HepG2 (cell line): ENCODE measurements around the gene KRTAP10-8. TPM values are rescaled to one million over a fixed set of nuclear protein-coding genes. Genes with fewer than 3 reads are reported as not detected.

ENCODE experiments used
- ATAC-seq: fragments of 200-7000 bp; cut with Tn5 transposase; 3 replicates; pipeline ENCODE4 v1.9.1; 2020; ENCODE audit warnings: mild to moderate bottlenecking, moderate library complexity
- BruUV-seq: library from RNA; stranded (reverse); fragments of 400-500 nt; replicated peaks from 2 replicates; lab custom pipeline; 2021; lab: Mats Ljungman, UMichigan
- CTCF ChIA-PET: fragments of 300-600 bp; formaldehyde crosslinking; extraction: SDS; loops from one replicate; lab custom pipeline; 2021; ENCODE audit warnings: low total read pairs, inconsistent platforms, low intra/inter-chr PET ratio; lab: Yijun Ruan, JAX
- POLR2A ChIA-PET: fragments of 350-600 bp; sonication (Branson Sonifier 250); formaldehyde crosslinking; loops from one replicate; lab custom pipeline; 2020; ENCODE audit warnings: antibody characterized with exemption, inconsistent platforms; lab: Yijun Ruan, JAX
- DNase-seq: peaks from one replicate; pipeline ENCODE4 v3.0.0-alpha.2; 2015; ENCODE audit warnings: low spot score
- FAIRE-seq: peaks from 3 replicates; lab custom pipeline; 2011; peaks lifted over from hg19 to GRCh38; lab: Jason Lieb, UNC
- H2AFZ ChIP-seq: one replicate; pipeline ENCODE4 v1.6.1; 2011; ENCODE audit warnings: low read length, inconsistent platforms
- H3K27ac ChIP-seq: fragments of 300-600 bp; 3 replicates; pipeline ENCODE4 v1.8.0; 2011; ENCODE audit warnings: mixed run types, mild to moderate bottlenecking, mixed read lengths, low read length, inconsistent platforms; ENCODE audit not compliant: insufficient read depth; ENCODE audit errors: extremely low read length
- H3K27me3 ChIP-seq, 2 experiments: fragments of 200-600 bp in 1 of 2; 2 replicates in 1 of 2; 3 replicates in 1 of 2; pipeline versions ENCODE4 v1.6.0 to v1.8.0; 2011; ENCODE audit warnings: low read length in 2 of 2, mild to moderate bottlenecking in 2 of 2, moderate library complexity in 2 of 2, inconsistent platforms in 1 of 2; ENCODE audit not compliant: insufficient read depth in 2 of 2, control insufficient read depth in 1 of 2
- H3K36me3 ChIP-seq, 2 experiments: fragments of 200-600 bp in 1 of 2; replicated peaks in 1 of 2; 2 replicates in 1 of 2; 3 replicates in 1 of 2; pipeline versions ENCODE4 v1.5.1 to v1.8.0; 2011; ENCODE audit warnings: low read length in 2 of 2, inconsistent platforms in 1 of 2; ENCODE audit not compliant: insufficient read depth in 2 of 2, control insufficient read depth in 1 of 2
- H3K4me1 ChIP-seq: 2 replicates; pipeline ENCODE4 v1.5.1; 2012; ENCODE audit warnings: low read length, inconsistent platforms; ENCODE audit not compliant: insufficient read depth
- H3K4me2 ChIP-seq: 2 replicates; pipeline ENCODE4 v1.6.0; 2011; ENCODE audit warnings: low read depth, low read length, inconsistent platforms
- H3K4me3 ChIP-seq, 3 experiments: fragments of 200-600 bp in 1 of 3; sonication (generic), shearing (Covaris generic) in 1 of 3; replicated peaks in 1 of 3; 2 replicates each; pipeline ENCODE4 v1.5.1; 2011 to 2016; ENCODE audit warnings: low read length in 3 of 3, inconsistent platforms in 2 of 3, low read depth in 2 of 3, mild to moderate bottlenecking in 2 of 3, control low read depth in 1 of 3, mixed read lengths in 1 of 3; ENCODE audit not compliant: insufficient read depth in 1 of 3
- H3K79me2 ChIP-seq: one replicate; pipeline ENCODE4 v1.6.1; 2011; ENCODE audit warnings: low read length, inconsistent platforms; ENCODE audit not compliant: insufficient read depth
- H3K9ac ChIP-seq: 2 replicates; pipeline ENCODE4 v1.6.0; 2011; ENCODE audit warnings: mild to moderate bottlenecking, low read depth, low read length, inconsistent platforms; ENCODE audit not compliant: insufficient read depth
- H3K9me3 ChIP-seq: 2 replicates; pipeline ENCODE4 v1.5.1; 2012; ENCODE audit warnings: mild to moderate bottlenecking, low read length
- H4K20me1 ChIP-seq: 2 replicates; pipeline ENCODE4 v1.6.0; 2011; ENCODE audit warnings: inconsistent platforms, mild to moderate bottlenecking, low read length, moderate library complexity; ENCODE audit not compliant: insufficient read depth
- FUBP1 ChIP-seq: sonication (generic); formaldehyde crosslinking; IDR thresholded peaks from 2 replicates; pipeline ENCODE4 v1.5.1; 2020; ENCODE audit warnings: missing genetic modification reagents, mild to moderate bottlenecking, borderline replicate concordance
- MTA1 ChIP-seq: sonication (generic); formaldehyde crosslinking; IDR thresholded peaks from 2 replicates; pipeline ENCODE4 v1.4.0; 2020; ENCODE audit warnings: missing genetic modification reagents, mild to moderate bottlenecking, borderline replicate concordance
- TOE1 ChIP-seq: sonication (generic); formaldehyde crosslinking; IDR thresholded peaks from 2 replicates; pipeline ENCODE4 v1.4.0; 2020; ENCODE audit warnings: mild to moderate bottlenecking, missing genetic modification reagents
- ZBTB42 ChIP-seq: sonication (generic); formaldehyde crosslinking; IDR thresholded peaks from 2 replicates; pipeline ENCODE4 v1.5.0; 2020; ENCODE audit warnings: mild to moderate bottlenecking, missing genetic modification reagents
- ZC3H4 ChIP-seq: sonication (generic); formaldehyde crosslinking; IDR thresholded peaks from 2 replicates; pipeline ENCODE4 v1.4.0; 2020; ENCODE audit warnings: missing genetic modification reagents, borderline replicate concordance
- ZNF737 ChIP-seq: sonication (generic); formaldehyde crosslinking; IDR thresholded peaks from 2 replicates; pipeline ENCODE4 v1.5.0; 2020; ENCODE audit warnings: missing genetic modification reagents, mild to moderate bottlenecking, borderline replicate concordance
- WGBS: methylation state at CpG from one replicate; pipeline ENCODE4 v1.1.6; 2017; ENCODE audit warnings: low lambda C conversion rate; 5-methylcytosine and 5-hydroxymethylcytosine counted together
- in situ Hi-C: cut with HindIII; loops from 2 replicates; pipeline ENCODE4 v1.10.0; 2017; ENCODE audit warnings: low pct_unique_long_range_greater_than_20kb; ENCODE audit not compliant: extremely low pct_ligation_motif_present
- intact Hi-C: fragments of 100-400 bp; cut with micrococcal nuclease; formaldehyde crosslinking; loops from one replicate; pipeline ENCODE4 v1.10.0; 2022; ENCODE audit not compliant: unreplicated experiment
- polyA plus RNA-seq, 8 experiments: library from polyadenylated mRNA; depleted of rRNA in 3 of 8; stranded (reverse) in 7 of 8; unstranded in 1 of 8; fragments of >200 nt; fragmentation: Illumina TruSeq in 4 of 8; extraction: Trizol in 4 of 8; gene quantifications; 2 replicates each; pipeline versions ENCODE4 v1.2.1 to v1.2.3, GENCODE V29; 2011 to 2016; ENCODE audit warnings: low read depth in 4 of 8, missing spikeins in 1 of 8, mixed read lengths in 1 of 8; ENCODE audit not compliant: insufficient read depth in 1 of 8
- total RNA-seq, 5 experiments: library from RNA; depleted of rRNA; stranded (reverse); fragments of >200 nt; fragmentation: Illumina TruSeq; extraction: Trizol; gene quantifications; 2 replicates each; pipeline ENCODE4 v1.2.3, GENCODE V29; 2016; ENCODE audit warnings: low read depth in 1 of 5

The KRTAP10-8 gene
- total and polyA plus RNA-seq, 2 of the 13 experiments (the other 11 are each of a cell fraction or from before 2014, with no cell fraction given), result not detected

- Histone ChIP-seq H3K36me3 (no peaks in the 10 kb centered on the region), H3K27ac (no peak overlapping the region), H3K4me1 (peaks cover 35% of the 10 kb centered on the region), H3K4me2 (no peak overlapping the region), H2AFZ (no peak overlapping the region), H3K27me3 (peaks cover 0 to 9% of the 10 kb centered on the region in 2 experiments; a peak in 1 of 5 replicates), H3K79me2 (no peaks in the 10 kb centered on the region), H3K9me3 (no peaks in the 10 kb centered on the region), H3K9ac (no peak overlapping the region), H3K4me3 (no peak overlapping the region), H4K20me1 (no peaks in the 10 kb centered on the region)
- 86% methylated on average over 2 of the region's 2 CpGs for WGBS
- TF ChIP-seq ZBTB42 (CRISPR knock-in tag) (no peak), FUBP1 (CRISPR knock-in tag) (no peak), ZNF737 (CRISPR knock-in tag) (no peak), ZC3H4 (CRISPR knock-in tag) (no peak)
- FAIRE-seq, result no peak
- POLR2A ChIA-PET, result no interaction called here
- DNase-seq, result no peak
- CTCF ChIA-PET, result no interaction called here
- in situ Hi-C loops, result no loop called here
- no TSS peak for BruUV-seq
- intact Hi-C loops, result no loop called here
- ATAC-seq, result no peak
These were observed 22.8 kb upstream of the KRTAP10-8 start for GRCh38 chr21:44589094-44589493.

GRCh38 chr21:44589586-44590305 is 22.1 kb upstream of the KRTAP10-8 start:
- Histone ChIP-seq H3K36me3 (no peaks in the 10 kb centered on the region), H3K9me3 (no peaks in the 10 kb centered on the region), H3K4me2 (peak overlapping the region; percentile 36; the same call in 1 of the 2 replicates), H3K27me3 (peaks cover 0 to 9% of the 10 kb centered on the region in 2 experiments; a peak in 1 of 5 replicates), H2AFZ (no peak overlapping the region), H4K20me1 (no peaks in the 10 kb centered on the region), H3K9ac (no peak overlapping the region), H3K4me3 (peak overlapping the region in 1 of 3 experiments; percentile 16; a peak in 1 of 6 replicates), H3K4me1 (peaks cover 42% of the 10 kb centered on the region), H3K79me2 (no peaks in the 10 kb centered on the region), H3K27ac (no peak overlapping the region)
- in situ Hi-C loops (no loop called here), intact Hi-C loops (no loop called here)
- ChIA-PET CTCF (no interaction called here), POLR2A (no interaction called here)
- WGBS, result 57% methylated on average over 8 of the region's 24 CpGs
- TF ChIP-seq TOE1 (CRISPR knock-in tag), result no peak
- TF ChIP-seq MTA1, result peak; percentile 26; the same call in 1 of the 2 replicates
- ATAC-seq (peak; percentile 14), FAIRE-seq (no peak), DNase-seq (no peak)
- BruUV-seq, result no TSS peak
